ENCODE results near the gene CDC27. TPM values are rescaled to one million over a fixed set of nuclear protein-coding genes. Genes with fewer than 3 reads are reported as not detected.
"Not testable (repeated sequence)": the region's sequence is repeated elsewhere in the genome, so short reads cannot be mapped to it uniquely, and the experiment has no call there.

Gene CDC27
- total RNA-seq, 1 experiment from 2014 or later = 92.6 TPM

- H3K36me3 Mint-ChIP-seq (ENCODE audit: insufficient read depth, unreplicated experiment) = peaks cover 35% of the 10 kb centered on the region
- no peak overlapping the region for H3K4me3 Mint-ChIP-seq (ENCODE audit: unreplicated experiment)
- no peaks in the 10 kb centered on the region for H3K9me3 ChIP-seq
- no peaks in the 10 kb centered on the region; the same call in 1 of the 2 replicates for H3K36me3 ChIP-seq (ENCODE audit: control insufficient read depth, insufficient read depth, low read length)
- TF ChIP-seq CTCF (IDR thresholded peaks at IDR 0.05; ENCODE audit: insufficient read depth in 1 of 2, low read depth in 1 of 2, low read length in 1 of 2, severe bottlenecking in 1 of 2, unreplicated experiment in 1 of 2) = no peak
- no peak overlapping the region for H3K27ac Mint-ChIP-seq (ENCODE audit: unreplicated experiment)
- no peak for DNase-seq
- no peak overlapping the region for H3K4me3 ChIP-seq (ENCODE audit: low read depth, low read length)
- H3K27me3 Mint-ChIP-seq (ENCODE audit: insufficient read depth, unreplicated experiment) = no peaks in the 10 kb centered on the region
- ChIA-PET POLR2A (no interaction called here), CTCF (no interaction called here)
- H3K9me3 Mint-ChIP-seq (ENCODE audit: unreplicated experiment) = no peaks in the 10 kb centered on the region
- no TSS peak for BruUV-seq (replicated peaks)
- peaks cover 6% of the 10 kb centered on the region for H3K4me1 Mint-ChIP-seq (ENCODE audit: low read depth, unreplicated experiment)
- no peaks in the 10 kb centered on the region for H3K27me3 ChIP-seq (replicated peaks; ENCODE audit: control insufficient read depth, insufficient read depth, low read length)
- intact Hi-C loops (cut with micrococcal nuclease; ENCODE audit: unreplicated experiment) = no loop called here
- peaks cover 6% of the 10 kb centered on the region; the same call in 1 of the 2 replicates for H3K4me1 ChIP-seq
Observed at GRCh38 chr17:47179141-47179540, 10.0 kb downstream of the CDC27 start.

GRCh38 chr17:47177261-47177660 lies 11.8 kb downstream of the CDC27 start:
- H3K9me3 ChIP-seq = no peaks in the 10 kb centered on the region
- Mint-ChIP-seq H3K4me1 (ENCODE audit: low read depth, unreplicated experiment) (peaks cover 6% of the 10 kb centered on the region), H3K27ac (ENCODE audit: unreplicated experiment) (no peak overlapping the region), H3K9me3 (ENCODE audit: unreplicated experiment) (no peaks in the 10 kb centered on the region), H3K36me3 (ENCODE audit: insufficient read depth, unreplicated experiment) (peaks cover 35% of the 10 kb centered on the region), H3K27me3 (ENCODE audit: insufficient read depth, unreplicated experiment) (no peaks in the 10 kb centered on the region), H3K4me3 (ENCODE audit: unreplicated experiment) (no peak overlapping the region)
- no peak overlapping the region for H3K4me3 ChIP-seq (ENCODE audit: low read depth, low read length)
- DNase-seq = no peak
- no peaks in the 10 kb centered on the region for H3K27me3 ChIP-seq (replicated peaks; ENCODE audit: control insufficient read depth, insufficient read depth, low read length)
- H3K4me1 ChIP-seq = peaks cover 6% of the 10 kb centered on the region; the same call in 1 of the 2 replicates
- CTCF ChIA-PET = no interaction called here
- no peak for TF ChIP-seq CTCF (IDR thresholded peaks at IDR 0.05; ENCODE audit: insufficient read depth in 1 of 2, low read depth in 1 of 2, low read length in 1 of 2, severe bottlenecking in 1 of 2, unreplicated experiment in 1 of 2)
- BruUV-seq (replicated peaks) = no TSS peak
- no peaks in the 10 kb centered on the region; the same call in 1 of the 2 replicates for H3K36me3 ChIP-seq (ENCODE audit: control insufficient read depth, insufficient read depth, low read length)
- POLR2A ChIA-PET = no interaction called here
- intact Hi-C loops (cut with micrococcal nuclease; ENCODE audit: unreplicated experiment) = no loop called here

DNA sequence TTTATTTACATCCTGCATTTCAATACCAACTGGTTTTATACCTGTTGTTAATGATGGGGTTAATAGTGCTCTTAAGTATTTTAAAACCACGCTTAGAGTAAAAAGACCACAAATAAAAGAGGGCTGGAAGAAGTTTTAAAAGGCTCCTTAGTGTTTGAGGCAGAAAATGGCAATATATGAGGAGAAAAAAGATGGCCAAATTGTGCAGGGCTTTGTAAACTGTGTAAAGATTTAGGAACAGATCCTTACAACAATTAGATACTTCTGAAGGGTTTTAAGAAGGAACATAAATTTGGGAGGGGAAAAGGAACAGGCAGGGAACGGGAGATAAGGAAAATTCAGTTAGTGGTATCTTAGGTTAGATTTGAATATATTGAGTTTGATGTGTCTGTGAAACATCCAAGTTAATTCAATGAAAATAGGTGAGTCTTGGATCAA lies 12.7 kb downstream of the CDC27 start:
- ChIA-PET POLR2A (no interaction called here), CTCF (no interaction called here)
- no peak overlapping the region for H3K27ac Mint-ChIP-seq (ENCODE audit: unreplicated experiment)
- H3K9me3 Mint-ChIP-seq (ENCODE audit: unreplicated experiment) = no peaks in the 10 kb centered on the region
- H3K27me3 Mint-ChIP-seq (ENCODE audit: insufficient read depth, unreplicated experiment) = no peaks in the 10 kb centered on the region
- no peak for TF ChIP-seq CTCF (IDR thresholded peaks at IDR 0.05; ENCODE audit: insufficient read depth in 1 of 2, low read depth in 1 of 2, low read length in 1 of 2, severe bottlenecking in 1 of 2, unreplicated experiment in 1 of 2)
- Histone ChIP-seq H3K27me3 (replicated peaks; ENCODE audit: control insufficient read depth, insufficient read depth, low read length) (no peaks in the 10 kb centered on the region), H3K4me1 (peaks cover 6% of the 10 kb centered on the region; the same call in 1 of the 2 replicates), H3K9me3 (no peaks in the 10 kb centered on the region), H3K36me3 (ENCODE audit: control insufficient read depth, insufficient read depth, low read length) (no peaks in the 10 kb centered on the region; the same call in 1 of the 2 replicates), H3K4me3 (ENCODE audit: low read depth, low read length) (no peak overlapping the region)
- no peak for DNase-seq
- intact Hi-C loops (cut with micrococcal nuclease; ENCODE audit: unreplicated experiment) = no loop called here
- peaks cover 35% of the 10 kb centered on the region for H3K36me3 Mint-ChIP-seq (ENCODE audit: insufficient read depth, unreplicated experiment)
- no peak overlapping the region for H3K4me3 Mint-ChIP-seq (ENCODE audit: unreplicated experiment)
- no peaks in the 10 kb centered on the region for H3K4me1 Mint-ChIP-seq (ENCODE audit: low read depth, unreplicated experiment)
- no TSS peak for BruUV-seq (replicated peaks)

DNA sequence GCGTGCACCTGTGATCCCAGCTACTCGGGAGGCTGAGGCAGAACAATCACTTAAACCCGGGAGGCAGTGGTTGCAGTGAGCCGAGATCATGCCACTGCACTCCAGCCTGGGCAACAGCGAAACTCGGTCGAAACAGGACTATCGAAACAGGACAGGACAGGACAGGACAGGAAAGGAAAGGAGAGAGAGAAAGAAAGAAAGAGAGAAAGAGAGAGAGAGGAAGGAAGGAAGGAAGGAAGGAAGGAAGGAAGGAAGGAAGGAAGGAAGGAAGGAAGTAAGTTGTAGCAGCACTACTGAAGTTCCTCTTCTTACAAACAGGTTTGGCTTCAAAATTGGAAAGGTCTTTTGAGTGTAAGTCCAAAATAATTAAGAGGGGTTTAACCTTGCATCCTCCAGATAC lies 14.3 kb downstream of the CDC27 start:
- H3K9me3 ChIP-seq; H3K9me3 Mint-ChIP-seq (ENCODE audit: unreplicated experiment); H3K36me3 ChIP-seq (ENCODE audit: control insufficient read depth, insufficient read depth, low read length); H3K27me3 ChIP-seq (replicated peaks; ENCODE audit: control insufficient read depth, insufficient read depth, low read length); H3K27ac Mint-ChIP-seq (ENCODE audit: unreplicated experiment); H3K4me3 ChIP-seq (ENCODE audit: low read depth, low read length); intact Hi-C loops (cut with micrococcal nuclease; ENCODE audit: unreplicated experiment); POLR2A ChIA-PET; H3K4me3 Mint-ChIP-seq (ENCODE audit: unreplicated experiment); H3K4me1 ChIP-seq; BruUV-seq (replicated peaks); DNase-seq; H3K4me1 Mint-ChIP-seq (ENCODE audit: low read depth, unreplicated experiment); CTCF ChIA-PET; H3K27me3 Mint-ChIP-seq (ENCODE audit: insufficient read depth, unreplicated experiment): not testable (repeated sequence)
- peaks cover 34% of the 10 kb centered on the region for H3K36me3 Mint-ChIP-seq (ENCODE audit: insufficient read depth, unreplicated experiment)

All from Caco-2 (cell line).